Upper lobe of right lung (tissue), 1 donor: ENCODE measurements around the gene ARMC12. TPM values are rescaled to one million over a fixed set of nuclear protein-coding genes. Genes with fewer than 3 reads are reported as not detected.

ENCODE experiments used
- ATAC-seq: fragments of 200-7000 bp; cut with Tn5 transposase; one replicate; pipeline ENCODE4 v1.9.1; 2020; ENCODE audit warnings: mild to moderate bottlenecking, moderate library complexity
- DNase-seq: peaks from one replicate; pipeline ENCODE4 v3.0.0-alpha.2; 2020
- H3K27ac ChIP-seq: fragments of 200-600 bp; one replicate; pipeline ENCODE4 v1.8.0; 2022
- H3K27me3 ChIP-seq: fragments of 200-600 bp; one replicate; pipeline ENCODE4 v1.8.0; 2022; ENCODE audit warnings: mild to moderate bottlenecking
- H3K36me3 ChIP-seq: fragments of 200-600 bp; one replicate; pipeline ENCODE4 v1.8.0; 2022
- H3K4me1 ChIP-seq: fragments of 200-600 bp; one replicate; pipeline ENCODE4 v1.8.0; 2022
- H3K4me3 ChIP-seq: fragments of 200-600 bp; one replicate; pipeline ENCODE4 v1.8.0; 2022; ENCODE audit warnings: mild to moderate bottlenecking
- H3K9me3 ChIP-seq: fragments of 200-600 bp; one replicate; pipeline ENCODE4 v1.8.0; 2022
- intact Hi-C: fragments of 100-400 bp; cut with DNase I; formaldehyde crosslinking; loops from one replicate; pipeline ENCODE4 v1.11.0; 2022
- total RNA-seq: library from RNA; stranded (reverse); fragmentation: NEBNext Ultra II Directional; extraction: Animal tissue kit (Norgen Biotek cat#: 25700); gene quantifications from one replicate; pipeline ENCODE4 v1.2.1, GENCODE V29; 2021
- TF ChIP-seq, protein P1 (sequence below): fragments of 200-600 bp; IDR thresholded peaks from one replicate; pipeline ENCODE4 v1.8.0; 2022; ENCODE audit warnings: antibody characterized with exemption
- donor health status: DM: no; HTN: yes; CAD: no; lungs with severe emphysema.

The ARMC12 gene
- total RNA-seq, 1 donor from 2014 or later, result 0.52 TPM

DNA sequence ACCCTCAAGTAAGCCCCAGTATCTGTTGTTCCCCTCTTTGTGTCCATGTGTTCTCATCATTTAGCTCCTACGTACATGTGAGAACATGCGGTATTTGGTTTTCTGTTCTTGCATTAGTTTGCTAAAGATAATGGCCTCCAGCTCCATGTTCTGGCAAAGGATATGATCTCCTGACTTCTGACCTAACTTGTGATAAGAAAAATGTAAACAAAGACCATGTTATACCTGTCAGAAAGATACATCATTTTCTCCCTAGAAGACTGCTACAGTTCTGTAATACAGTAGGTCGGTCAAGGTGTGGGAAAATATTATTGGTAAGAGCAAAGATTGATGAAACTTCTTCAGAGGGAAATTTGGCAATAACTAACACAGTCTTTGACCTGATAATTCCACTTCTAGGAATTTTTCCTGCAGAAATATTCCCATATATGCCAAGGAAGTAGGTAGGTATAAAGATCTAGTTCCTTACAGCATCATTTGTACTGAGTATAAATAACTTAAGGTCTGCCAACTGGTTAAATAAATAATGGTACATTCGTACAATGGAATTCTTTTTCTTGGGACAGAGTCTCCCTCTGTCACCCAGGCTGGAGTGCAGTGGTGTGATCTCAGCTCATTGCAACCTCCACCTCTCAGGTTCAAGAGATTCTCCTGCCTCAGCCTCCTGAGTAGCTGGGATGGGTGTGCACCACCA is 29.0 kb upstream of the ARMC12 start:
- Histone ChIP-seq H3K4me3 (no peak overlapping the region), H3K36me3 (no peaks in the 10 kb centered on the region), H3K4me1 (no peaks in the 10 kb centered on the region), H3K27ac (no peak overlapping the region), H3K9me3 (no peaks in the 10 kb centered on the region), H3K27me3 (no peaks in the 10 kb centered on the region)
- TF ChIP-seq, protein P1, sequence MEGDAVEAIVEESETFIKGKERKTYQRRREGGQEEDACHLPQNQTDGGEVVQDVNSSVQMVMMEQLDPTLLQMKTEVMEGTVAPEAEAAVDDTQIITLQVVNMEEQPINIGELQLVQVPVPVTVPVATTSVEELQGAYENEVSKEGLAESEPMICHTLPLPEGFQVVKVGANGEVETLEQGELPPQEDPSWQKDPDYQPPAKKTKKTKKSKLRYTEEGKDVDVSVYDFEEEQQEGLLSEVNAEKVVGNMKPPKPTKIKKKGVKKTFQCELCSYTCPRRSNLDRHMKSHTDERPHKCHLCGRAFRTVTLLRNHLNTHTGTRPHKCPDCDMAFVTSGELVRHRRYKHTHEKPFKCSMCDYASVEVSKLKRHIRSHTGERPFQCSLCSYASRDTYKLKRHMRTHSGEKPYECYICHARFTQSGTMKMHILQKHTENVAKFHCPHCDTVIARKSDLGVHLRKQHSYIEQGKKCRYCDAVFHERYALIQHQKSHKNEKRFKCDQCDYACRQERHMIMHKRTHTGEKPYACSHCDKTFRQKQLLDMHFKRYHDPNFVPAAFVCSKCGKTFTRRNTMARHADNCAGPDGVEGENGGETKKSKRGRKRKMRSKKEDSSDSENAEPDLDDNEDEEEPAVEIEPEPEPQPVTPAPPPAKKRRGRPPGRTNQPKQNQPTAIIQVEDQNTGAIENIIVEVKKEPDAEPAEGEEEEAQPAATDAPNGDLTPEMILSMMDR, result no peak
- DNase-seq (no peak), ATAC-seq (no peak)
- intact Hi-C loops, result no loop called here

DNA sequence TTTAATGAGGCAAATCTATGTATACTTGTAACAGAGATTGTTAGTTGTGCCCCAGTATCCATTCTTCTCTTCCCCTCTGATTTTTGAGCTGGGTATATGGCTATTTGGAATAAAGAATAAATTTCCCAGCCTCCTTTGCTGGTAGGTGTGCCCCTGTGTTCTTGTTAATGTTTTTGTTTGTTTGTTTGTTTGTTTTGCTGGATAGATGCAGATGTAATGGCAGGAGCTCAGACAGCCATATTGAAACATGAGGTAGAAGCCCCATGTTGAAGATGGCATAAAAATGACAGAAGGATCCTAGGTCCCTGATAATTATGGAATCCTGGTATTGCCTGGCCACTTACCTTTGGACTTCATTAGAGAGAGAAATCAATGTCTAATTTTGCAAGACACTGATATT is 28.2 kb upstream of the ARMC12 start:
- no peak overlapping the region for H3K27ac ChIP-seq
- TF ChIP-seq, protein P1, result no peak
- H3K4me1 ChIP-seq, result no peaks in the 10 kb centered on the region
- H3K4me3 ChIP-seq, result no peak overlapping the region
- intact Hi-C loops, result no loop called here
- ATAC-seq, result no peak
- H3K36me3 ChIP-seq, result no peaks in the 10 kb centered on the region
- no peak for DNase-seq
- no peaks in the 10 kb centered on the region for H3K9me3 ChIP-seq
- no peaks in the 10 kb centered on the region for H3K27me3 ChIP-seq

DNA sequence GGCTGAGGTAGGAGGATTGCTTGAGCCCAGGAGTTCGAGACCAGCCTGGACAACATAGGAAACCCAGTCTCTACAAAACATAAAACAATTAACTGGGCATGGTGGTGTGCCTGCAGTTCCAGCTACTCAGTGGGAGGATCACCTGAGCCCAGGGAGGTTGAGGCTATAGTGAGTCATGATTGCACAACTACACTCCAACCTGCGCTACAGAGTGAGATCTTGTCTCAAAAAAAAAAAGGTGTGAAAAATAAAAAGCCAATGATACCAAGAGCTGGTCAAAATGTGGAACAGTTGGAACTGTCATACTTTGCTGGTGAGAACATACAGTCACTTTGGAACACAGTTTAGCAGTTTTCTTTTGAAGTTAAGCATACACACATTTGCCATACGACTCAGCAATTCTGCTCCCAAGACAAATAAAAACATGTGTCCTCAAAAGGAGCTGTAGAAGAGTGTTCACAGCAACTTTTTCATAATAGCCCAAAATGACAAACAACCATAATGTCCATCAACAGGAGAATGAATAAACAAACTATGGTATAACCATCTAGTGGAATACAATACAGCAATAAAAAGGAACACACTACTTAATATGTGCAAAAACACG is 26.5 kb upstream of the ARMC12 start:
- no peak for DNase-seq
- H3K4me1 ChIP-seq, result no peaks in the 10 kb centered on the region

DNA sequence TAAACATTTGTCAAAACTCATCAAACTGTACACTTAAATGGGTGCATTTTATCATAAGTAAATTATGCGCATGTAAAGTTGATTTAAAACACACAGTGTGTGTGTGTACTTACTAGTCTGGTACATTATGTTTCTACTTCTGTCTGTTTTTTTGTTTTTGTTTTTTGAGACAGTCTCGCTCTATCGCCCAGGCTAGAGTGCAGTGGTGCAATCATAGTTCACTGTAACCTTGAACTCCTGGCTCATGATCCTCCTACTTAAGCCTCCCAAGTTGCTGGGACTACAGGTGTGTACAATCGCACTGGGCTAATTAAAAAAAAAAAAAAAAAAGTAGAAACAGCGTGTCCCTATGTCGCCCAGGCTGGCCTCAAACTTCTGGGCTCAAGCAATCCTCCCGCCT is 25.1 kb upstream of the ARMC12 start:
- Histone ChIP-seq H3K36me3 (no peaks in the 10 kb centered on the region), H3K27me3 (no peaks in the 10 kb centered on the region), H3K27ac (no peak overlapping the region), H3K4me1 (no peaks in the 10 kb centered on the region), H3K9me3 (no peaks in the 10 kb centered on the region), H3K4me3 (no peak overlapping the region)
- DNase-seq, result peak; percentile 0
- TF ChIP-seq, protein P1, result no peak
- intact Hi-C loops, result no loop called here
- no peak for ATAC-seq

More for the DNA sequence above, 26.5 kb upstream of the ARMC12 start:
- H3K36me3 ChIP-seq, result no peaks in the 10 kb centered on the region
- H3K27ac ChIP-seq, result no peak overlapping the region
- peak; percentile 73 for ATAC-seq
- no peaks in the 10 kb centered on the region for H3K9me3 ChIP-seq
- TF ChIP-seq, protein P1, result no peak
- H3K27me3 ChIP-seq, result no peaks in the 10 kb centered on the region
- intact Hi-C loops, result no loop called here
- H3K4me3 ChIP-seq, result no peak overlapping the region

DNA sequence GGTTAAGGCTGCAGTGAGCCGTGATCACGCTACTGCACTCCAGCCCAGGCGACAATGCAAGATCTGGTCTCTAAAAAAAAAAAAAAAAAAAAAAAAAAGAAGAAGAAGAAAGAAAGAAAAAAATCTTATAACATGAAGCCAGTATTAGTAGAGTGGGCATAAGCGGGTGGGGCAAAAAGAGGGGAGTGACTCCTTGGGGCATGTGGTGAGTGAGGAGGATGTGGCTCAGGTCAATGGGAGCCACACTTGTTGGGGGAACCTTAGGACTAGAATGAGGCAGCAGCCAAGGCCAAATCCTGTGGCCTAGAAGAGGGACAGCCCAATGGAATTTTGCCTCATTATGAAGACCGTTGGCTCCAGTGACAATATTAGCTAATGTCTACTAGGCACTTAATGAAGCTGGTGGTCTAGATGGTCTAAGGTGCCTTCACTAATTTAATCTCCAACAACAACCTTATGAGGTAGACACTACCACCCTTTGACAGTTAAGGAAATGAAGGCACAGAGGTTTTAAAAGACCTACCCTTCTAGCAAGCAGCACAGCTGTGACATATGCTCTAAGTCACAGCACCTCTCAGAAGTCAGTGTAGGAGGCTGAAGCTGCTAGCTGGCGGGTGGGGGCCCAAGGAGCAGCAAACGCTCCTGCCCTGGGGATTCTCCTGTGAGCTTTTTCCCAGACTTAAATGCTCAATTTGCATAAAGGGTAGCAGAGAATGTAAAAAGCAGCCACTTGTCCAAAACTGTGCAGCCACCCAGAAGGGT is 23.6 kb upstream of the ARMC12 start:
- DNase-seq (peak; percentile 23), ATAC-seq (no peak)
- TF ChIP-seq, protein P1, result no peak
- Histone ChIP-seq H3K4me1 (peaks cover 4% of the 10 kb centered on the region), H3K27me3 (no peaks in the 10 kb centered on the region), H3K27ac (no peak overlapping the region), H3K9me3 (no peaks in the 10 kb centered on the region), H3K4me3 (no peak overlapping the region), H3K36me3 (no peaks in the 10 kb centered on the region)
- intact Hi-C loops, result no loop called here
